Mucosa of rectum (tissue), 2 donors: ENCODE measurements around the gene LMX1A.

Experiments used
- H3K27ac ChIP-seq, 2 donors: one replicate each; pipeline ENCODE4 v1.7.0; 2013; ENCODE audit warnings: inconsistent platforms in 2 of 2, low read depth in 2 of 2, low read length in 2 of 2
- H3K27me3 ChIP-seq, 2 donors: one replicate each; pipeline ENCODE4 v1.7.0; 2013; ENCODE audit warnings: low read length in 2 of 2; ENCODE audit not compliant: control insufficient read depth in 2 of 2, insufficient read depth in 2 of 2
- H3K36me3 ChIP-seq, 2 donors: one replicate each; pipeline ENCODE4 v1.7.0; 2013; ENCODE audit warnings: low read length in 2 of 2; ENCODE audit not compliant: control insufficient read depth in 2 of 2, insufficient read depth in 2 of 2
- H3K4me1 ChIP-seq, 2 donors: one replicate each; pipeline ENCODE4 v1.7.0; 2013; ENCODE audit warnings: low read length in 2 of 2, mild to moderate bottlenecking in 1 of 2; ENCODE audit not compliant: control insufficient read depth in 2 of 2, insufficient read depth in 2 of 2
- H3K4me3 ChIP-seq, 2 donors: one replicate each; pipeline ENCODE4 v1.7.0; 2013; ENCODE audit warnings: low read length in 2 of 2
- H3K9ac ChIP-seq, 2 donors: one replicate each; pipeline ENCODE4 v1.7.0; 2013; ENCODE audit warnings: low read length in 2 of 2, low read depth in 1 of 2, mild to moderate bottlenecking in 1 of 2
- H3K9me3 ChIP-seq, 2 donors: one replicate each; pipeline ENCODE4 v1.7.0; 2013; ENCODE audit warnings: low read length in 2 of 2; ENCODE audit not compliant: control insufficient read depth in 2 of 2
- donor health status: healthy.
- donor health status: Normal muscosa, but diverticular disease.

Gene LMX1A

DNA sequence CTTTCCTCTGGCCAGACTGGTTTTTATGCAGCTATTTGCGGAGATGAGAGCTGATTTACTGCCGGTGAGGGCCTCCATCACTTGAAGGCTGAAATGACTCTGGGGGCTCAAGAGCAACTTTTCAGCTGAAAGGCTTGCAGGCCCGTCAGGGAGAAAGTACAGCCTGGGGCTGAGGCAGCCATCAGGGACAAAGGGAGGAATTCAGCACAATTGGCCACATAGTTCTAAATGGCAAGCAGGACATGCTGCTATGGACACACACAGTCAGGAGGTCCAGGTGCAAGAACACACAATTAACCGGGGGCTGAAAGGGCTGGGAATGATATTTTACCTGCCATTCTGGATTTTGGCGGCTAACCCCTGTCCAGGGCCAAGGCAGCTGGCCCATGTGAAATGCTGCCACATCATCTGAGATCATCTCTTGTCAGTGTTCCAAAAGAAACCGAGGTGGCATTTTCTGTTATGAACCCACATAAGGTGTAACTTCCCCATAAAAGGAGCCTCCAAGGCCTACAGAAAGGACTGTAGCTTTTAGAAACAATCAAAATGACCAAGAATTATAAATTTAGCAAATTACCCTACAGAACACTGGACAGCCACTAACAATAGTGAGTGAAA lies 58.2 kb downstream of the LMX1A start:
- Histone ChIP-seq H3K4me1 (no peaks in the 10 kb centered on the region), H3K4me3 (no peak overlapping the region), H3K9ac (no peak overlapping the region), H3K36me3 (no peaks in the 10 kb centered on the region), H3K27me3 (no peaks in the 10 kb centered on the region), H3K9me3 (no peaks in the 10 kb centered on the region), H3K27ac (no peak overlapping the region)

DNA sequence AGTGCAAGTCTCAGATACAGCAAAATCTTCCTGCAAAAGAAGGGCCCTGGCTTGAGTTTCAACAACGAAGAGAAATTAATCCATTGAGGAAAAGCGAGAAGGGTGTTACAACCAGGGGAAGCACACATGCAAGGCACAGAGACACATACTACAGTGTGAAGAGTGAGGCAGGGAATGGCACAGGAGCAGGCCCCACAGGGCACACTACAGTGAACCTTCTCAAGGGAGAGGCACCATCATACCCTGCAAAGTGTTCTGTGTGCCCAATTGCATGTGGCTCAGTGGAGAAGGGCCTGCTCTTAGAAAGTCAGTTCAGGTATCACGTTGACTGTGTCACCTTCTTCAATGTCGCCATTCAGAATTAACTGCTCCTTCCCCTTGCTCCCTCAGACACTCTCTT lies 60.3 kb downstream of the LMX1A start:
- no peaks in the 10 kb centered on the region for H3K9me3 ChIP-seq
- H3K27me3 ChIP-seq, result no peaks in the 10 kb centered on the region
- H3K9ac ChIP-seq, result no peak overlapping the region
- H3K27ac ChIP-seq, result no peak overlapping the region
- no peak overlapping the region for H3K4me3 ChIP-seq
- H3K36me3 ChIP-seq, result no peaks in the 10 kb centered on the region
- no peaks in the 10 kb centered on the region for H3K4me1 ChIP-seq

DNA sequence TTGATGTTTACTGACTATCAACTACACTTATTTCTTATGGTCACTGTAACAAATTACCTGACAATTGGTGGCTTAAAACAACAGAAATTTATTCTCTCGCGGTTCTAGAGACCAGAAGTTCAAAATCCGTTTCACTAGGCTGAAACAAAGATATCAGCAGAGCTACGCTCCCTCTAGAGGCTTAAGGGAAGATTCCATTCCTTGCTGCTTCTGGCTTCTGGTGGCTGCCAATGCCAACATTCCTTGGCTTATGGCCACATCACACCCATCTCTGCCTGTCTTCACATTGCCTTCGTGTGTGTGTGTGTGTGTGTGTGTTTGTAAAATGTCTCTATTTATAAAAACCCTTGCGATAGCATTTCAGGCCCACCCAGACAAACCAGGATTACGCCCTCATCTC lies 66.4 kb downstream of the LMX1A start:
- H3K27me3 ChIP-seq, result no peaks in the 10 kb centered on the region
- H3K9ac ChIP-seq, result no peak overlapping the region
- H3K9me3 ChIP-seq, result no peaks in the 10 kb centered on the region
- H3K4me1 ChIP-seq, result peaks cover 12 to 26% of the 10 kb centered on the region in 2 donors
- no peaks in the 10 kb centered on the region for H3K36me3 ChIP-seq
- no peak overlapping the region for H3K27ac ChIP-seq
- H3K4me3 ChIP-seq, result no peak overlapping the region

DNA sequence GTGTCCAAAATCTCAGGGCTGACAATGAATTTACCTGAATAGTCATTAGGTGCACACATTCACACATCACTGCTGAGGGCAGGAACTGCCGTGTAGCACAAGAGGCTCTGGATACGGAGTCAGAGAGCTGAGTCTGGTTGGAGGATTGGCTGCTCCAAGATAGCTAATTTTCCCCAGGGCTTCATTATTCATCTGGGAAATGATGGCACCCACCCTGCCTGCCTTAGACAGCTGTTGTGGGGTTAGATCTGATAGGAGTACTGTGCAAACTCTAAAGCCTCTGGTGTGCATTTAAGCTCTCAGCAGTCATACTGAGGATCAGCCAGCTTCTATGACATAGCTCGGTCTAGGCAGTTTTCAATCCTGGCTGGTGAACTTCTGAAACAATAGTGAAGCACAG lies 67.0 kb downstream of the LMX1A start:
- H3K27ac ChIP-seq, result no peak overlapping the region
- peaks cover 12 to 31% of the 10 kb centered on the region in 2 donors for H3K4me1 ChIP-seq
- H3K4me3 ChIP-seq, result no peak overlapping the region
- no peak overlapping the region for H3K9ac ChIP-seq
- H3K9me3 ChIP-seq, result no peaks in the 10 kb centered on the region
- no peaks in the 10 kb centered on the region for H3K36me3 ChIP-seq
- H3K27me3 ChIP-seq, result no peaks in the 10 kb centered on the region

GRCh38 chr1:165288350-165289120 lies 68.0 kb downstream of the LMX1A start:
- Histone ChIP-seq H3K27me3 (peaks cover 0 to 2% of the 10 kb centered on the region in 2 donors), H3K27ac (peak overlapping the region; percentile 21 to 45), H3K36me3 (no peaks in the 10 kb centered on the region), H3K4me1 (peaks cover 12 to 34% of the 10 kb centered on the region in 2 donors), H3K9ac (no peak overlapping the region), H3K4me3 (peak overlapping the region in 1 of 2 donors; percentile 13), H3K9me3 (no peaks in the 10 kb centered on the region)

DNA sequence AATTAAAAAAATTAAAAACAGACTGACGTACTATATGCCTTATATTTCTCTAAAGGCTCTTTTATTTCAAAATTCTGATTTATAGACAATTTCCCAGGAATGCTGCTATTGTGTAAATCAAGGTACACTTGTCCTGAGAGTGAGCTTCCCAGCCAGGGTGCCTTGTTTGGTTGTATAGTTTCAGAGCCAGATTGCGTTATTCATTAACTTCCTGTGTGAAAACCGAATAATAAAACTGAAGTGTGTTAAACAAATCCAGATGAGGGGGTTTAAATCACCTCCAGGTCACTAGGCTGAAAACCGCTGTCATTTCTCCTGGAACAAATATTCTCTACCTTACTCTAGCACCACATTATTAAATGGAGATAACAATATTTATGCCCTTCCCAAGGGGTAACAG lies 68.7 kb downstream of the LMX1A start:
- Histone ChIP-seq H3K27ac (peak overlapping the region in 1 of 2 donors; percentile 45), H3K9ac (no peak overlapping the region), H3K27me3 (peaks cover 0 to 2% of the 10 kb centered on the region in 2 donors), H3K4me1 (peaks cover 12 to 34% of the 10 kb centered on the region in 2 donors), H3K4me3 (no peak overlapping the region), H3K36me3 (no peaks in the 10 kb centered on the region), H3K9me3 (no peaks in the 10 kb centered on the region)

DNA sequence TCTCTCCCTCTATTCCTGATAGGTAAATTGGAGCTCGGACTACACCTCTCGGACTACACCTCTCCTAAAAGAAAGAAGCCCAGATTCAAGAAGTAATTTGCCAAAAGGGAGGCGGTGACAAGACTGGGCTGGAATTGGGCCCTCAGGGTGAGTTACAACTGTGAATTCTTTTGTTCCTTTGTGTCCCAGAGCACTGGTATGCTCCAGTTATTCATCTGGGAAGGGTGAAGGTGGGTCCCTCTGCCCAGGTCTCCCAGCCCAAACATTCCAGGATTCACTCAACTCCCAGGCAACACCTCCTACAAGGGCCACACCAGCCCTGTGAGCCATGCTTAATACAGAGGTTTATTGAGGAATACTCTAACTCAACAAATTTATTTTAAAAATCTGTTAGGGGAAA lies 69.2 kb downstream of the LMX1A start:
- Histone ChIP-seq H3K27ac (no peak overlapping the region), H3K4me3 (no peak overlapping the region), H3K27me3 (peaks cover 0 to 2% of the 10 kb centered on the region in 2 donors), H3K4me1 (peaks cover 12 to 34% of the 10 kb centered on the region in 2 donors), H3K36me3 (no peaks in the 10 kb centered on the region), H3K9ac (no peak overlapping the region), H3K9me3 (no peaks in the 10 kb centered on the region)

DNA sequence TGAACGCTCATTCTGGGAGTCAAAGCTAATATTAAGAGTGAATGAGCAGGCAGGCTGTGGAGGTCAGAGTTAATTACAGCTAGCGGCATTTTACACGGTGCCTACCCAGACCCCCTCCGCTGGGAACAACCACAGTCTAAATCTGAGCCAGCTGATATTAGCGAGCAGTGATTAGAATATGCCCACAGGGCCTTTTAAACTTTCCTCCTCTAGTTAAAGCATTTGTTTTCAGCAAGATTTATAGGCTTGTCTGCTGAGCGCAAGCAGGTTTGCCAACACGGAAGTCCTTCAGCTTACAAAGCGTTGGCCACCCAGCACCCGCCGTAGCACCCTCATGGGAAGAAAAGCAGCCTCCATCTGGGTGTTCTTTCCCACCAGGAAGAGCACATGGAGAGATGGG lies 72.1 kb downstream of the LMX1A start:
- H3K36me3 ChIP-seq, result no peaks in the 10 kb centered on the region
- H3K27ac ChIP-seq, result no peak overlapping the region
- H3K27me3 ChIP-seq, result peaks cover 0 to 2% of the 10 kb centered on the region in 2 donors
- H3K4me3 ChIP-seq, result no peak overlapping the region
- peaks cover 12 to 34% of the 10 kb centered on the region in 2 donors for H3K4me1 ChIP-seq
- H3K9me3 ChIP-seq, result no peaks in the 10 kb centered on the region
- no peak overlapping the region for H3K9ac ChIP-seq

GRCh38 chr1:165281207-165281901 lies 75.2 kb downstream of the LMX1A start:
- Histone ChIP-seq H3K27me3 (peaks cover 0 to 2% of the 10 kb centered on the region in 2 donors), H3K9ac (no peak overlapping the region), H3K27ac (no peak overlapping the region), H3K4me1 (peaks cover 3 to 17% of the 10 kb centered on the region in 2 donors), H3K36me3 (no peaks in the 10 kb centered on the region), H3K4me3 (no peak overlapping the region), H3K9me3 (no peaks in the 10 kb centered on the region)

GRCh38 chr1:165279882-165280281 lies 76.6 kb downstream of the LMX1A start:
- Histone ChIP-seq H3K4me3 (no peak overlapping the region), H3K27ac (no peak overlapping the region), H3K36me3 (no peaks in the 10 kb centered on the region), H3K9ac (no peak overlapping the region), H3K4me1 (peaks cover 0 to 7% of the 10 kb centered on the region in 2 donors), H3K27me3 (peaks cover 0 to 2% of the 10 kb centered on the region in 2 donors), H3K9me3 (no peaks in the 10 kb centered on the region)
